SU-DHL-6 (cell line): ENCODE data around the gene COX10.

Experiments used
- EZH2phosphoT487 ChIP-seq: fragments of 200-600 bp; sonication (generic), shearing (Covaris generic); conservative IDR thresholded peaks from 2 replicates; pipeline ENCODE4 v1.6.1; 2018; ENCODE audit warnings: mild to moderate bottlenecking, antibody characterized with exemption, low read length, moderate library complexity, mixed read lengths
- TF ChIP-seq, protein P1 (sequence below): fragments of 200-600 bp; sonication (generic); IDR thresholded peaks from one replicate; pipeline ENCODE4 v1.5.1; 2017; ENCODE audit warnings: antibody characterized with exemption, mild to moderate bottlenecking, low read length, moderate library complexity; ENCODE audit not compliant: insufficient read depth, poor library complexity, severe bottlenecking

DNA sequence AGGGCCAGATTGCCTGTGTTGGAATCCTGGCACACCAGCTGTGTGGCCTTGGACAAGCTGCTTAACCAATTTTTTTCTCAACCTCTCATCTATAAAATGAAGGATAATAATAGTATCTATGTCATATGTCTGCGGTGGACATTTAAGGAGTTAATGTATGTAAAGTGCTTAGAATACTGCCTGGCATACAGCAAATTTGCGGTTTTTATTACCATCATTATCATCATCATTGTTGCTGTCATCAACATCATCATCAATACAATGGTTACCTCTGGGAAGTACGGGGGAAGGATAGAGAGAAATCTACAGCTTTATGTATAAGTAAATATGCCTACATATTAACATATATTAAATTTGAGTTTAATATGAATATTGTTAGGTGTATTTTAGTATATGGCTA lies 37.1 kb upstream of the COX10 start:
- TF ChIP-seq EZH2phosphoT487 = no peak
- TF ChIP-seq, protein P1, sequence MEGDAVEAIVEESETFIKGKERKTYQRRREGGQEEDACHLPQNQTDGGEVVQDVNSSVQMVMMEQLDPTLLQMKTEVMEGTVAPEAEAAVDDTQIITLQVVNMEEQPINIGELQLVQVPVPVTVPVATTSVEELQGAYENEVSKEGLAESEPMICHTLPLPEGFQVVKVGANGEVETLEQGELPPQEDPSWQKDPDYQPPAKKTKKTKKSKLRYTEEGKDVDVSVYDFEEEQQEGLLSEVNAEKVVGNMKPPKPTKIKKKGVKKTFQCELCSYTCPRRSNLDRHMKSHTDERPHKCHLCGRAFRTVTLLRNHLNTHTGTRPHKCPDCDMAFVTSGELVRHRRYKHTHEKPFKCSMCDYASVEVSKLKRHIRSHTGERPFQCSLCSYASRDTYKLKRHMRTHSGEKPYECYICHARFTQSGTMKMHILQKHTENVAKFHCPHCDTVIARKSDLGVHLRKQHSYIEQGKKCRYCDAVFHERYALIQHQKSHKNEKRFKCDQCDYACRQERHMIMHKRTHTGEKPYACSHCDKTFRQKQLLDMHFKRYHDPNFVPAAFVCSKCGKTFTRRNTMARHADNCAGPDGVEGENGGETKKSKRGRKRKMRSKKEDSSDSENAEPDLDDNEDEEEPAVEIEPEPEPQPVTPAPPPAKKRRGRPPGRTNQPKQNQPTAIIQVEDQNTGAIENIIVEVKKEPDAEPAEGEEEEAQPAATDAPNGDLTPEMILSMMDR = no peak
